Mesenchymal stem cell (in vitro differentiated cells and primary cell): ENCODE data around the gene EDC3.

Experiments
- DNase-seq: peaks from one replicate; pipeline ENCODE4 v3.0.0-alpha.2; 2013
- H2AFZ ChIP-seq: one replicate; pipeline ENCODE4 v1.6.1; 2013; ENCODE audit warnings: low read depth, mild to moderate bottlenecking, control low read depth, inconsistent platforms, low read length, moderate library complexity
- H2AK5ac ChIP-seq: 2 replicates; pipeline ENCODE4 v1.6.1; 2013; ENCODE audit warnings: low read length, moderate library complexity, mild to moderate bottlenecking, inconsistent platforms; ENCODE audit not compliant: severe bottlenecking
- H2BK120ac ChIP-seq: one replicate; pipeline ENCODE4 v1.6.1; 2013; ENCODE audit warnings: low read depth, mild to moderate bottlenecking, inconsistent platforms, low read length, moderate library complexity
- H2BK12ac ChIP-seq, 2 experiments: one replicate each; pipeline ENCODE4 v1.6.1; 2013; ENCODE audit warnings: inconsistent platforms in 2 of 2, low read length in 2 of 2, mild to moderate bottlenecking in 2 of 2, moderate library complexity in 2 of 2, control low read depth in 1 of 2
- H2BK15ac ChIP-seq: one replicate; pipeline ENCODE4 v1.6.1; 2013; ENCODE audit warnings: mild to moderate bottlenecking, low read depth, inconsistent platforms; ENCODE audit not compliant: poor library complexity, severe bottlenecking
- H2BK5ac ChIP-seq: 2 replicates; pipeline ENCODE4 v1.6.1; 2013; ENCODE audit warnings: low read depth, mild to moderate bottlenecking, low read length, control low read depth, inconsistent platforms; ENCODE audit not compliant: poor library complexity, severe bottlenecking
- H3K14ac ChIP-seq, 2 experiments: one replicate each; pipeline ENCODE4 v1.6.1; 2013; ENCODE audit warnings: inconsistent platforms in 2 of 2, low read length in 2 of 2, control low read depth in 1 of 2, mild to moderate bottlenecking in 1 of 2, moderate library complexity in 1 of 2
- H3K18ac ChIP-seq, 2 experiments: one replicate each; pipeline ENCODE4 v1.6.1; 2013; ENCODE audit warnings: inconsistent platforms in 2 of 2, low read length in 2 of 2, control low read depth in 1 of 2, low read depth in 1 of 2, mild to moderate bottlenecking in 1 of 2
- H3K23ac ChIP-seq, 2 experiments: one replicate each; pipeline ENCODE4 v1.6.1; 2013; ENCODE audit warnings: inconsistent platforms in 2 of 2, low read length in 2 of 2, mild to moderate bottlenecking in 2 of 2, moderate library complexity in 2 of 2, control low read depth in 1 of 2
- H3K27ac ChIP-seq: 2 replicates; pipeline ENCODE4 v1.5.1; 2013; ENCODE audit warnings: mild to moderate bottlenecking, moderate library complexity, low read length, control low read depth, inconsistent platforms; ENCODE audit not compliant: poor library complexity, severe bottlenecking
- H3K27me3 ChIP-seq, 2 experiments: 2 replicates each; pipeline versions ENCODE4 v1.6.1 to v1.7.0; 2013; ENCODE audit warnings: low read length in 2 of 2, mild to moderate bottlenecking in 2 of 2, moderate library complexity in 2 of 2, control low read depth in 1 of 2, inconsistent platforms in 1 of 2; ENCODE audit not compliant: control insufficient read depth in 1 of 2, insufficient read depth in 1 of 2
- H3K36me3 ChIP-seq, 2 experiments: 2 replicates each; pipeline versions ENCODE4 v1.6.1 to v1.7.0; 2013; ENCODE audit warnings: low read length in 2 of 2, control low read depth in 1 of 2, inconsistent platforms in 1 of 2, low read depth in 1 of 2, mild to moderate bottlenecking in 1 of 2; ENCODE audit not compliant: insufficient read depth in 2 of 2, control insufficient read depth in 1 of 2
- H3K4ac ChIP-seq, 2 experiments: one replicate each; pipeline ENCODE4 v1.6.1; 2013; ENCODE audit warnings: inconsistent platforms in 2 of 2, low read length in 2 of 2, mild to moderate bottlenecking in 2 of 2, moderate library complexity in 2 of 2, control low read depth in 1 of 2, low read depth in 1 of 2
- H3K4me1 ChIP-seq: 2 replicates; pipeline ENCODE4 v1.6.1; 2013; ENCODE audit warnings: low read depth, low read length, control low read depth; ENCODE audit not compliant: control insufficient read depth, insufficient read depth
- H3K4me2 ChIP-seq: 2 replicates; pipeline ENCODE4 v1.6.1; 2013; ENCODE audit warnings: low read length, mild to moderate bottlenecking, inconsistent platforms; ENCODE audit not compliant: poor library complexity, severe bottlenecking
- H3K4me3 ChIP-seq, 2 experiments: 2 replicates each; pipeline versions ENCODE4 v1.5.1 to v1.7.0; 2013; ENCODE audit warnings: low read length in 2 of 2, mild to moderate bottlenecking in 2 of 2, control low read depth in 1 of 2, low read depth in 1 of 2; ENCODE audit not compliant: insufficient read depth in 1 of 2
- H3K79me1 ChIP-seq: replicated peaks from 2 replicates; pipeline ENCODE4 v1.6.1; 2013; ENCODE audit warnings: mild to moderate bottlenecking, control low read depth, low read length, inconsistent platforms; ENCODE audit not compliant: poor library complexity, severe bottlenecking
- H3K9ac ChIP-seq: 2 replicates; pipeline ENCODE4 v1.7.0; 2013; ENCODE audit warnings: mild to moderate bottlenecking, low read length, moderate library complexity
- H3K9me3 ChIP-seq: 2 replicates; pipeline ENCODE4 v1.7.0; 2013; ENCODE audit warnings: mild to moderate bottlenecking, low read length; ENCODE audit not compliant: control insufficient read depth
- H4K8ac ChIP-seq: one replicate; pipeline ENCODE4 v1.6.1; 2013; ENCODE audit warnings: inconsistent platforms, mild to moderate bottlenecking, low read length, moderate library complexity
- H4K91ac ChIP-seq: one replicate; pipeline ENCODE4 v1.6.1; 2013; ENCODE audit warnings: mild to moderate bottlenecking, low read length, inconsistent platforms
- WGBS: methylation state at CpG from one replicate; pipeline ENCODE4 v1.1.7; 2013; ENCODE audit warnings: mixed read lengths; 5-methylcytosine and 5-hydroxymethylcytosine counted together

Gene EDC3

DNA sequence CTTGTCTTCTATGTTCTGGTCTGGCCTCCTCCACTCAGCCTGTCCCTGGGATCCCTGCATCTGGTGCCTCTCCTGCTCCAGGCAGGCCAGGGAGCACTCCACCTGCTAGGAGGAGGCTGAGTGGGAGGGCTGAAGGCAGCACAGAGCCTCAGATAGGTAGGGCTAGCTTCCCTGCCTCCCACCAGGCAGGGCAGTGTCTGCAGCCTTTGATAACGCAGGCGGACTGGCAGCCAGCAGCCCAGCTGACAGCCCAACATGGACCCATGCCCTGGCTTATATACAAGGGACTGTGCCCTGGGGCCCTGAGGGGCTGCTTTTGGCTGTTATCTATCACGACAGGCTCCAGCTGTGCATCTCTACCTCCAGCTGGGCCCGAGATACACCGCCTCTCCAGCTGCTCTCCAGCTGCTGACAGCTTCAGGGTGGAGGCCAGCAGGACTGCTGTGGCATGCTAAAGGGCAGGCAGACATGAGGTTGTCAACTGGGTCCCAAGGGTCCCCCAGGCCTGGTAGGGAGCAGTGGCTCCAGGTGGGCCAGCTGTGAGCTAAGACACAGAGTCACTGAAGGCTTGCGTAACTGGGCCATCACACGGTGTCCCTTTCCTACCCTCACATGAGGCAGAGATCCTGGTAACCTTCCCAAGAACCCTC is 85.4 kb downstream of the EDC3 start:
- Histone ChIP-seq H2AK5ac (no peak overlapping the region), H3K4ac (no peak overlapping the region), H2BK120ac (no peak overlapping the region), H3K36me3 (no peaks in the 10 kb centered on the region), H2BK12ac (no peak overlapping the region), H3K14ac (no peak overlapping the region), H3K27ac (no peak overlapping the region), H4K8ac (peak overlapping the region; percentile 31), H3K4me2 (no peak overlapping the region), H3K4me3 (no peak overlapping the region), H3K23ac (no peak overlapping the region), H2BK5ac (no peak overlapping the region), H3K9me3 (no peaks in the 10 kb centered on the region), H3K79me1 (no peaks in the 10 kb centered on the region), H2AFZ (no peak overlapping the region), H3K27me3 (peaks cover 49 to 57% of the 10 kb centered on the region in 2 experiments), H3K4me1 (peaks cover 3% of the 10 kb centered on the region), H4K91ac (no peak overlapping the region), H3K9ac (no peak overlapping the region), H3K18ac (no peak overlapping the region), H2BK15ac (no peak overlapping the region)
- DNase-seq = peak; percentile 46
- WGBS = 50% methylated on average over 7 of the region's 7 CpGs

DNA sequence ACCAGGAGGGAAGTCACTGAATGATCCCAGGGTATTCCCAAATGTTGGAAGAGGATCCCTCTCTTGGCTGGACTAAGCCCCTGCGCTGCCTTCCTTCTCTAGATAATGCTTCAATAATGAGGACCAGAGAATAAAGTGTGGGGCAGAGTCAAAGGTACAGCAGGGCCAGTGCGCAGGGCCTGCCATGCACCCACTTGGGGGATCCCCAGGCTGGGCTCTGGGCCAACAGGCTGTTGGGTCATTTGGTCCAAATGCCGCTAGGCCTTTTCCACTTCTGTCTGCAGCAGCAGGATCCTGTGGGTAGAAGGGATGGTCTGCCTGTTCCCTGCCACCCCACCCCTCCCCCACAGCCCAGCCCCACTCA is 85.9 kb downstream of the EDC3 start:
- H3K27me3 ChIP-seq = peaks cover 49 to 57% of the 10 kb centered on the region in 2 experiments
- no peak overlapping the region for H3K4me2 ChIP-seq
- no peak overlapping the region for H3K27ac ChIP-seq
- H3K36me3 ChIP-seq = no peaks in the 10 kb centered on the region
- no peak overlapping the region for H3K4ac ChIP-seq
- H2AFZ ChIP-seq = no peak overlapping the region
- H3K23ac ChIP-seq = no peak overlapping the region
- no peak overlapping the region for H3K14ac ChIP-seq
- no peak overlapping the region for H2BK120ac ChIP-seq
- no peak overlapping the region for H4K91ac ChIP-seq
- no peaks in the 10 kb centered on the region for H3K79me1 ChIP-seq
- no peaks in the 10 kb centered on the region for H3K9me3 ChIP-seq
- H3K4me1 ChIP-seq = peaks cover 3% of the 10 kb centered on the region
- no peak overlapping the region for H2BK12ac ChIP-seq
- no peak overlapping the region for H3K9ac ChIP-seq
- H4K8ac ChIP-seq = no peak overlapping the region
- H2BK15ac ChIP-seq = no peak overlapping the region
- no peak for DNase-seq
- no peak overlapping the region for H2AK5ac ChIP-seq
- H3K4me3 ChIP-seq = no peak overlapping the region
- 91% methylated on average over 2 of the region's 3 CpGs for WGBS
- H3K18ac ChIP-seq = no peak overlapping the region
- no peak overlapping the region for H2BK5ac ChIP-seq

GRCh38 chr15:74608786-74609185 is 87.0 kb downstream of the EDC3 start:
- no peak overlapping the region for H3K27ac ChIP-seq
- H3K23ac ChIP-seq = no peak overlapping the region
- no peak overlapping the region for H2BK12ac ChIP-seq
- no peak overlapping the region for H3K4me3 ChIP-seq
- no peak overlapping the region for H3K14ac ChIP-seq
- no peak overlapping the region for H2AK5ac ChIP-seq
- H2BK15ac ChIP-seq = no peak overlapping the region
- H3K4me1 ChIP-seq = peaks cover 3% of the 10 kb centered on the region
- H2BK5ac ChIP-seq = no peak overlapping the region
- H4K91ac ChIP-seq = no peak overlapping the region
- 87% methylated on average over 3 of the region's 3 CpGs for WGBS
- no peak overlapping the region for H3K9ac ChIP-seq
- H3K4me2 ChIP-seq = no peak overlapping the region
- no peak overlapping the region for H4K8ac ChIP-seq
- H3K36me3 ChIP-seq = no peaks in the 10 kb centered on the region
- no peak overlapping the region for H3K18ac ChIP-seq
- H3K27me3 ChIP-seq = peaks cover 49 to 57% of the 10 kb centered on the region in 2 experiments
- no peak overlapping the region for H2AFZ ChIP-seq
- no peak for DNase-seq
- no peaks in the 10 kb centered on the region for H3K9me3 ChIP-seq
- H3K4ac ChIP-seq = no peak overlapping the region
- no peaks in the 10 kb centered on the region for H3K79me1 ChIP-seq
- no peak overlapping the region for H2BK120ac ChIP-seq

DNA sequence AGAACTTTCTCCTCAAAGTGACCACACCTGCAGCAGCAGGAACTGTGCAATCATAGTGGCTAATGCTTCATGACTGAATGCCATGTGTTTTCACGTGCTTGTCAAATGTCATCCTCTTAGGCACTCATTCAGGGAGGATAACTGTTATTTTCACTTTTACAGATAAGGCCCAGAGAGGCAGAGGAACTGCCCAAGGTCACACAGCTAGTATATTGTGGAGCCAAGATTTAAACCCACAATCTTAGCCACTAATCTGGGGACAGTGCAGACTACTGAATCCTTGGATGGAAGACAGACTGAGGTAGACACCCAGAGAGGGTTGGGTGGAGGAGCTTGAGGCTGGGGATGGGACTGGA is 90.1 kb downstream of the EDC3 start:
- Histone ChIP-seq H3K27me3 (peaks cover 32 to 38% of the 10 kb centered on the region in 2 experiments), H3K23ac (no peak overlapping the region), H2BK15ac (no peak overlapping the region), H3K36me3 (no peaks in the 10 kb centered on the region), H3K9me3 (no peaks in the 10 kb centered on the region), H2BK120ac (no peak overlapping the region), H2BK5ac (no peak overlapping the region), H3K4me3 (no peak overlapping the region), H3K9ac (no peak overlapping the region), H3K18ac (no peak overlapping the region), H4K91ac (no peak overlapping the region), H3K79me1 (no peaks in the 10 kb centered on the region), H3K4ac (no peak overlapping the region), H3K4me1 (peaks cover 5% of the 10 kb centered on the region), H3K27ac (no peak overlapping the region), H4K8ac (no peak overlapping the region), H3K4me2 (no peak overlapping the region), H3K14ac (no peak overlapping the region), H2AK5ac (no peak overlapping the region), H2AFZ (no peak overlapping the region), H2BK12ac (no peak overlapping the region)
- no peak for DNase-seq
- WGBS = 97% methylated on average over 1 of the region's 1 CpG
